ENCODE data around the gene ELSPBP1.

Gene ELSPBP1

DNA sequence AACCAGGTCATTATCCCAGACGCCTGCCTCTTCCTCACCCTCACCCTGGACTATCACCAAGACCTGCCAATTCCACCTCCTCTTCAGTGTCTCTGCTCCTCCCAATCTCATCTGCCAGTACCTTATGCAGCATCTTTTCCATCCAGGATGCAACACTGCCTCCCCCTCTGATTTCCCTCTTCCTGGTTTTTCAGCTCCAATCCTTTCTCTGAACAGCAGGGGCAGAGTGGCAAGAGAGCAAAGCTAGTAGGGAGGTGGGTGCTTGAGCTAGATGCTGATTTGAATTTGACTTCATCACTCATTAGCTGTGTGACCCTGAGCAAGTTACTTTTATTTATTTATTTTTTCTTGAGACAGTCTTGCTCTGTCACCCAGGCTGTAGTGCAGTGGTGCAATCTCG is 75.0 kb downstream of the ELSPBP1 start:
- no peak for TF ChIP-seq GATA2 (IDR thresholded peaks at IDR 0.05; ENCODE audit: low read depth, low read length)
- no peak for TF ChIP-seq GATA3 (IDR thresholded peaks at IDR 0.05; ENCODE audit: low read depth, low read length)
